ENCODE data around the gene PLCH1. TPM values are rescaled to one million over a fixed set of nuclear protein-coding genes. Genes with fewer than 3 reads are reported as not detected.

PLCH1 gene
- total and polyA plus RNA-seq, 2 of the 13 experiments (the other 11 are each of a cell fraction or from before 2014, with no cell fraction given): 2.0 to 3.0 TPM

GRCh38 chr3:155595371-155595770 lies 149.5 kb downstream of the PLCH1 start (continued):
- TF ChIP-seq ZNF609 (CRISPR knock-in tag; IDR thresholded peaks at IDR 0.05; ENCODE audit: borderline replicate concordance): peak; percentile 39; the same call in 1 of the 2 replicates
- TF ChIP-seq ZBTB40 (IDR thresholded peaks at IDR 0.05): no peak
- TF ChIP-seq ZBTB40 (CRISPR knock-in tag; IDR thresholded peaks at IDR 0.05): no peak; the same call in 1 of the 2 replicates
- TF ChIP-seq CREB3 (CRISPR knock-in tag; IDR thresholded peaks at IDR 0.05): no peak
- TF ChIP-seq NR2C2 (CRISPR knock-in tag; IDR thresholded peaks at IDR 0.05; ENCODE audit: borderline replicate concordance): peak; percentile 34; the same call in 1 of the 2 replicates

Measured in HepG2 (cell line).